OCI-LY7 (cell line): Measurements from ENCODE around the gene PHF21B. TPM values are rescaled to one million over a fixed set of nuclear protein-coding genes. Genes with fewer than 3 reads are reported as not detected.

Experiments used
- BruUV-seq: library from RNA; stranded (reverse); fragments of 400-500 nt; replicated peaks from 2 replicates; lab custom pipeline; 2021; lab: Mats Ljungman, UMichigan
- CTCF ChIA-PET: fragments of 300-600 bp; sonication (Branson Sonifier 250); formaldehyde crosslinking; loops from one replicate; lab custom pipeline; 2022; ENCODE audit warnings: antibody characterized with exemption; ENCODE audit not compliant: unreplicated experiment; lab: Charles Lee
- POLR2A ChIA-PET: fragments of 300-600 bp; sonication (Branson Sonifier 250); formaldehyde crosslinking; loops from one replicate; lab custom pipeline; 2022; ENCODE audit warnings: antibody characterized with exemption; lab: Charles Lee
- DNase-seq: peaks from one replicate; pipeline ENCODE4 v3.0.0-alpha.2; 2015; ENCODE audit warnings: low spot score
- H2AFZ ChIP-seq: fragments of 200-600 bp; sonication (generic), shearing (Covaris generic); 2 replicates; pipeline ENCODE4 v1.6.1; 2014; ENCODE audit warnings: mild to moderate bottlenecking, antibody characterized with exemption, low read length, moderate library complexity
- H3K27ac ChIP-seq: fragments of 200-600 bp; sonication (generic); 2 replicates; pipeline ENCODE4 v1.5.1; 2014; ENCODE audit warnings: mixed run types, low read depth, mild to moderate bottlenecking, moderate library complexity, low read length, inconsistent platforms; ENCODE audit not compliant: poor library complexity, severe bottlenecking
- H3K36me3 ChIP-seq: fragments of 200-600 bp; sonication (generic); 2 replicates; pipeline ENCODE4 v1.6.1; 2014; ENCODE audit warnings: mild to moderate bottlenecking, antibody characterized with exemption, low read length, moderate library complexity, mixed read lengths; ENCODE audit not compliant: insufficient read depth
- H3K4me1 ChIP-seq: fragments of 200-600 bp; sonication (generic); 2 replicates; pipeline ENCODE4 v1.5.1; 2014; ENCODE audit warnings: mild to moderate bottlenecking, low read length; ENCODE audit not compliant: insufficient read depth, poor library complexity, severe bottlenecking
- H3K4me2 ChIP-seq: fragments of 200-600 bp; sonication (generic); 2 replicates; pipeline ENCODE4 v1.6.1; 2014; ENCODE audit warnings: mild to moderate bottlenecking, low read length
- H3K4me3 ChIP-seq: fragments of 200-600 bp; sonication (generic); 2 replicates; pipeline ENCODE4 v1.5.1; 2014; ENCODE audit warnings: mild to moderate bottlenecking, low read depth, low read length; ENCODE audit not compliant: poor library complexity, severe bottlenecking
- H3K79me2 ChIP-seq: fragments of 200-600 bp; sonication (generic); 2 replicates; pipeline ENCODE4 v1.6.1; 2016; ENCODE audit warnings: low read depth, mild to moderate bottlenecking, low read length, moderate library complexity, mixed read lengths; ENCODE audit not compliant: insufficient read depth
- H3K9me2 ChIP-seq: fragments of 200-600 bp; sonication (generic); 2 replicates; pipeline ENCODE4 v1.6.1; 2016; ENCODE audit warnings: mild to moderate bottlenecking, low read length, mixed read lengths; ENCODE audit not compliant: insufficient read depth
- H3K9me3 ChIP-seq: fragments of 200-600 bp; sonication (generic); 2 replicates; pipeline ENCODE4 v1.6.1; 2014; ENCODE audit warnings: mild to moderate bottlenecking, mixed run types, low read length, mixed read lengths
- H4K20me1 ChIP-seq: fragments of 200-600 bp; sonication (generic); 2 replicates; pipeline ENCODE4 v1.6.1; 2014; ENCODE audit warnings: mild to moderate bottlenecking, antibody characterized with exemption, low read length, moderate library complexity, mixed read lengths; ENCODE audit not compliant: insufficient read depth
- CTCF ChIP-seq: fragments of 200-600 bp; sonication (generic); conservative IDR thresholded peaks from 2 replicates; pipeline ENCODE4 v1.5.1; 2014; ENCODE audit warnings: mild to moderate bottlenecking, antibody characterized with exemption, low read length, moderate library complexity, mixed read lengths
- EZH2phosphoT487 ChIP-seq: fragments of 200-600 bp; sonication (generic); IDR thresholded peaks from 2 replicates; pipeline ENCODE4 v1.6.1; 2018; ENCODE audit warnings: low read depth, borderline replicate concordance, mild to moderate bottlenecking, mixed run types, antibody characterized with exemption, low read length, moderate library complexity, mixed read lengths
- intact Hi-C: fragments of 100-400 bp; cut with micrococcal nuclease; formaldehyde crosslinking; loops from one replicate; pipeline ENCODE4 v1.10.0; 2022; ENCODE audit not compliant: unreplicated experiment
- total RNA-seq, 2 experiments: library from RNA; depleted of rRNA in 1 of 2; stranded (reverse); fragments of >200 nt in 1 of 2; shearing (Covaris generic) in 1 of 2; gene quantifications; 2 replicates each; pipeline ENCODE4 v1.2.3, GENCODE V29; 2014 to 2022

Gene PHF21B
- total RNA-seq, 2 experiments from 2014 or later, result 9.4 to 12.4 TPM

- Histone ChIP-seq H3K4me2 (no peak overlapping the region), H3K4me1 (no peaks in the 10 kb centered on the region), H3K36me3 (no peaks in the 10 kb centered on the region), H2AFZ (no peak overlapping the region), H3K4me3 (no peak overlapping the region), H3K9me2 (no peaks in the 10 kb centered on the region), H3K27ac (no peak overlapping the region), H3K79me2 (no peaks in the 10 kb centered on the region), H3K9me3 (no peaks in the 10 kb centered on the region), H4K20me1 (no peaks in the 10 kb centered on the region)
- intact Hi-C loops, result no loop called here
- no peak for DNase-seq
- no peak for TF ChIP-seq EZH2phosphoT487
- TF ChIP-seq CTCF, result no peak
- ChIA-PET POLR2A (no interaction called here), CTCF (no interaction called here)
- BruUV-seq, result no TSS peak
Measured at GRCh38 chr22:44940130-44940529, 69.7 kb downstream of the PHF21B start.

- Histone ChIP-seq H3K27ac (no peak overlapping the region), H3K9me2 (no peaks in the 10 kb centered on the region), H3K79me2 (no peaks in the 10 kb centered on the region), H3K4me3 (no peak overlapping the region), H3K4me2 (no peak overlapping the region), H3K9me3 (no peaks in the 10 kb centered on the region), H4K20me1 (no peaks in the 10 kb centered on the region), H2AFZ (no peak overlapping the region), H3K4me1 (no peaks in the 10 kb centered on the region), H3K36me3 (no peaks in the 10 kb centered on the region)
- no TSS peak for BruUV-seq
- ChIA-PET POLR2A (no interaction called here), CTCF (no interaction called here)
- TF ChIP-seq CTCF (no peak), EZH2phosphoT487 (no peak)
- intact Hi-C loops, result no loop called here
- DNase-seq, result no peak
Measured at GRCh38 chr22:44939451-44939850, 70.4 kb downstream of the PHF21B start.

- Histone ChIP-seq H3K4me2 (no peak overlapping the region), H3K27ac (no peak overlapping the region), H3K79me2 (no peaks in the 10 kb centered on the region), H3K4me1 (no peaks in the 10 kb centered on the region), H3K4me3 (no peak overlapping the region), H2AFZ (no peak overlapping the region), H3K36me3 (no peaks in the 10 kb centered on the region), H3K9me3 (no peaks in the 10 kb centered on the region), H3K9me2 (no peaks in the 10 kb centered on the region), H4K20me1 (no peaks in the 10 kb centered on the region)
- intact Hi-C loops, result no loop called here
- CTCF ChIA-PET, result no interaction called here
- no peak for TF ChIP-seq CTCF
- no peak for TF ChIP-seq EZH2phosphoT487
- no TSS peak for BruUV-seq
- POLR2A ChIA-PET, result no interaction called here
- DNase-seq, result no peak
Measured at GRCh38 chr22:44938886-44939285, 70.9 kb downstream of the PHF21B start.
